Muscle of leg (tissue), 11 donors: Measurements from ENCODE around the gene GRIN2C. TPM values are rescaled to one million over a fixed set of nuclear protein-coding genes. Genes with fewer than 3 reads are reported as not detected.

ENCODE experiments used
- DNase-seq: peaks from one replicate; pipeline ENCODE4 v3.0.0; 2013
- H3K27ac ChIP-seq: one replicate; pipeline ENCODE4 v1.5.1; 2013; ENCODE audit warnings: mild to moderate bottlenecking, low read length, control low read depth
- H3K27me3 ChIP-seq: one replicate; pipeline ENCODE4 v1.6.1; 2013; ENCODE audit warnings: low read length; ENCODE audit not compliant: control insufficient read depth, insufficient read depth
- H3K36me3 ChIP-seq: one replicate; pipeline ENCODE4 v1.6.1; 2013; ENCODE audit warnings: low read length; ENCODE audit not compliant: control insufficient read depth, insufficient read depth
- H3K4me1 ChIP-seq: one replicate; pipeline ENCODE4 v1.6.1; 2013; ENCODE audit warnings: low read length; ENCODE audit not compliant: control insufficient read depth, insufficient read depth
- H3K4me3 ChIP-seq: one replicate; pipeline ENCODE4 v1.5.1; 2013; ENCODE audit warnings: low read length, control low read depth
- H3K9me3 ChIP-seq: replicated peaks from 2 replicates; pipeline ENCODE4 v1.6.1; 2013; ENCODE audit warnings: low read depth, low read length; ENCODE audit not compliant: control insufficient read depth
- WGBS: methylation state at CpG from one replicate; pipeline ENCODE4 v1.1.5; 2013; ENCODE audit warnings: missing lambda C conversion rate; ENCODE audit not compliant: insufficient coverage; 5-methylcytosine and 5-hydroxymethylcytosine counted together
- polyA plus RNA-seq, 8 donors: library from polyadenylated mRNA; unstranded; fragments of 120-200 nt; gene quantifications; one replicate each; pipeline versions ENCODE4 v1.2.1 to v1.2.3, GENCODE V29; 2013; ENCODE audit warnings: inconsistent platforms in 1 of 8, low replicate concordance in 1 of 8; ENCODE audit not compliant: insufficient read length in 8 of 8, insufficient read depth in 1 of 8
- total RNA-seq: library from RNA; stranded (reverse); fragments of 120-200 nt; gene quantifications from one replicate; pipeline ENCODE4 v1.2.4, GENCODE V29; 2013

Gene GRIN2C
- total and polyA plus RNA-seq, 9 donors = 0.64 to 2.3 (median 1.2) TPM

- H3K27me3 ChIP-seq = peaks cover 86% of the 10 kb centered on the region
- H3K9me3 ChIP-seq = no peaks in the 10 kb centered on the region
- no peak for DNase-seq
- WGBS = 66% methylated on average over 3 of the region's 7 CpGs
- H3K4me3 ChIP-seq = no peak overlapping the region
- H3K4me1 ChIP-seq = peaks cover 30% of the 10 kb centered on the region
- H3K27ac ChIP-seq = no peak overlapping the region
- H3K36me3 ChIP-seq = no peaks in the 10 kb centered on the region
These were observed 3.6 kb downstream of the GRIN2C start for GRCh38 chr17:74856112-74856511.

DNA sequence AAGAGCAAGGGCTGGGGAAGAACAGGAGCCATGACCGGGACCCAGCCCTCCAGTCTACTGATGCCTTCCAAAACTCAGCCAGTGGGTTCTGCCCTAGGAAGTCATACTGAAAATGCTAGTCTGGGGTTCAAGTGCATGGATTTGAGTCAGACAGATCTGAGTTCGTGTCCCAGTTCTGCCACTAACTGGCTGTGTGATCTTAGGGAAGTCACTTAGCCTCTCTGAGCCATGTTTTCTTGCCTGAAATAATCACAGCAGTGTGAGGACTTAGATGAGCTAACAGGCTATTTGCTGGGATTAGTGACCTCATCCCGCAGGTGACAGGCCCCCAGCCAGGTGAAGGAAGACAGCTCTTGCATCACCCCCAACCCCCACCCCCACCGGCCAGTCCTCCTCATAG is 4.4 kb downstream of the GRIN2C start:
- DNase-seq = no peak
- WGBS = 85% methylated on average over 4 of the region's 4 CpGs
- no peaks in the 10 kb centered on the region for H3K36me3 ChIP-seq

DNA sequence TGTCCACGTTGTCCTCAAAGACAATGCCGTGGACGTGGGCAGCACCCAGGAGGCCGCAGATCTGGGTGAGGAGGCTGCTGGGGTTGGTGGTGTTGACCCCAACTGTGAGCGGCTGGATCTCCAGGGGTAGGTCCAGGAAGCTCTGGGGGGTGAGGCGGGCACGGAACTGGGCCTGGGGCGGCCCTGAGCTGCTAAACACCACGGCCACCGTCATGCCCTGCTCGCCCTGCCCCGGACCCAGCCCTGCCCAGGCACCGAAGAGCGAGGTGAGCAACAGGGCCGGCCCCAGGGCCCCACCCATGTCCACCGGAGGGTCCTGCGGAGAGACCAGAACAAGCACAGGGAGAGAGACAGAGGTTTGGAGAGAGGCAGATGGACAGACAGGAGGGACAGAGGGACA is 4.9 kb downstream of the GRIN2C start:
- H3K9me3 ChIP-seq = no peaks in the 10 kb centered on the region
- no peak overlapping the region for H3K4me3 ChIP-seq
- no peaks in the 10 kb centered on the region for H3K36me3 ChIP-seq
- 90% methylated on average over 16 of the region's 17 CpGs for WGBS
- DNase-seq = no peak
- peaks cover 84% of the 10 kb centered on the region for H3K27me3 ChIP-seq
- H3K4me1 ChIP-seq = peaks cover 17% of the 10 kb centered on the region
- no peak overlapping the region for H3K27ac ChIP-seq

More for the DNA sequence above, 4.4 kb downstream of the GRIN2C start:
- H3K27me3 ChIP-seq = peaks cover 86% of the 10 kb centered on the region
- H3K9me3 ChIP-seq = no peaks in the 10 kb centered on the region
- H3K4me1 ChIP-seq = peaks cover 22% of the 10 kb centered on the region
- H3K4me3 ChIP-seq = no peak overlapping the region
- no peak overlapping the region for H3K27ac ChIP-seq

DNA sequence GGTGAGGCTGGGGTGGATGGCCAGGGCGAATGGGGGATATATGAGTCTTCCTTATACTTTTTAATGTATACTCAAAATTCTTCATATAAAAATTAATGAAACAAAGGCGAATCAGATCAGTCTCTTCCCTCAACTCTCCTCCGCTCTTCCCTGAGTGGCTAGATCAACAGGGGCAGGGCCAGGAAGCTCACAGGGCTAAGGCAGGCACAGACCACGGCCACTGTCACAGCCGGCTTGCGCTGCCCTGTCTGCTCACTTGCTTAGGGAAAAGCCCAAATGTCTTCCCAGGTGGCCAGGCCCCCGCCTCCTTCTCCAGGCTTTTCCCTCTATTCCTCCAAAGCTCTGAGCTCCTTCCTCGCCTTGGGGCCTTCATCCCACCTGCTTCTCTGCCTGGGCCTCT is 6.0 kb downstream of the GRIN2C start:
- H3K27me3 ChIP-seq = peaks cover 76% of the 10 kb centered on the region
- WGBS = 68% methylated on average over 7 of the region's 8 CpGs
- DNase-seq = no peak
- H3K9me3 ChIP-seq = no peaks in the 10 kb centered on the region
- peaks cover 14% of the 10 kb centered on the region for H3K4me1 ChIP-seq
- no peak overlapping the region for H3K4me3 ChIP-seq
- H3K27ac ChIP-seq = no peak overlapping the region
- no peaks in the 10 kb centered on the region for H3K36me3 ChIP-seq

DNA sequence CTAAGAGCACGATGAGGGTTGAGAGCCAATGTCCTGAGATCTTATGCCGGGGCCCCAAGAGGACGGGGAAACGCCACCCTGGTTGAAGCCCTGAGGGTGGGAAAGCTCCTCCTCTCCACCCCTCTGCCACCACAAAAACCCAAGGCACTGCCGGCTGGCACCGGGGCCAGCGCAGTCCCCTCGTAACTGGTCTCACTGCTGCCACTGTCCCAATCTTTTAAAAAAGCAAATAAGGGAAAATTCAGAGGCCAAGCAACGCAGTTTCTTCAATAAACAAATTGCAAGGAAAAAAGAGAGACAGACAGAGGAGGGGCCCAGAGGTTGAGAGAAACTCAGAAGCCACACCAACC is 6.7 kb downstream of the GRIN2C start:
- no peaks in the 10 kb centered on the region for H3K36me3 ChIP-seq
- 9% methylated on average over 4 of the region's 9 CpGs for WGBS
- H3K27me3 ChIP-seq = peaks cover 71% of the 10 kb centered on the region
- no peak for DNase-seq
- peaks cover 14% of the 10 kb centered on the region for H3K4me1 ChIP-seq
- H3K27ac ChIP-seq = no peak overlapping the region
- H3K9me3 ChIP-seq = no peaks in the 10 kb centered on the region
- no peak overlapping the region for H3K4me3 ChIP-seq

DNA sequence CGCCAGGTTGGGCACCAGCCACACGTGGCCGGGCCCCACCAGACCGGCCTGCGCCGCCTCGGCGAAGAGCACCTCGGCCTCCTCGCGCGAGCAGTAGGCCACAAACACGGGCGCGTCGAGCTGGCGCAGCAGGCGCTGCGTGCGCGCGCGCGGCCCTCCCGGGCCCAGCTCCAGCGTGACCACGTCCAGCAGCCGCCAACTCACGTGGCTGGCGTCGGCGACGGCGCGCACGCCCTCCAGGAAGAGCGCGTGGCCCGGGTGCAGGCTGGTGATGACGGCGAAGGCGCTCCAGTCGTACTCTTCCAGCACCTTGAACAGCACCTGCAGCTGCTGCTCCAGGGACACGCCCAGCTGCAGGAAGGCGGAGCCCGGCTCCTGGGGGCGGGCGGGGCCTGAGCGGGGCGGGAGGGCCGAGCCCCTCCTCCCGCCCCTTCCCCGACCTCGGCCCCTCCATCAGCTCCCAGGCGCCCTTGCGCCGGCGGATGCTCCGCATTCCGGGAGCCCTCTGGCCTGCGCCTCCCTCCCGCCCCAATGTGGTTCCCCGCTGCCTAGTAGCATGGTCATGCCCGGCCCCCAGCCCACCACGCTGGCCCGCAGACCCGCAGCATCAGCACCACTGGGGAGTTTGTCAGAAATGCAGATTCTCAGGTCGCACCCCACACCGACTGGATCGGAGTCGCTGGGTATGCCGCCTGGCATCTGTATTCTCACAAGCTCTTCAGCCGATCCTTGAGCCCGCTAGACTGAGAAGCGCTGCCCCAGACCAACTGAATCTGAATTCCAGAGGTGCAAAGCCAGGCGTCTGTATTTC is 7.2 kb downstream of the GRIN2C start:
- WGBS = 7% methylated on average over 75 of the region's 76 CpGs
- Histone ChIP-seq H3K27me3 (peaks cover 69% of the 10 kb centered on the region), H3K9me3 (no peaks in the 10 kb centered on the region), H3K4me3 (no peak overlapping the region), H3K27ac (no peak overlapping the region), H3K36me3 (no peaks in the 10 kb centered on the region), H3K4me1 (peaks cover 13% of the 10 kb centered on the region)
- no peak for DNase-seq

- WGBS = 57% methylated on average over 26 of the region's 29 CpGs
- H3K4me1 ChIP-seq = peaks cover 10% of the 10 kb centered on the region
- H3K4me3 ChIP-seq = no peak overlapping the region
- no peak overlapping the region for H3K27ac ChIP-seq
- H3K9me3 ChIP-seq = no peaks in the 10 kb centered on the region
- H3K27me3 ChIP-seq = peaks cover 62% of the 10 kb centered on the region
- DNase-seq = no peak
- no peaks in the 10 kb centered on the region for H3K36me3 ChIP-seq
These were observed 8.0 kb downstream of the GRIN2C start for GRCh38 chr17:74851612-74852236.

DNA sequence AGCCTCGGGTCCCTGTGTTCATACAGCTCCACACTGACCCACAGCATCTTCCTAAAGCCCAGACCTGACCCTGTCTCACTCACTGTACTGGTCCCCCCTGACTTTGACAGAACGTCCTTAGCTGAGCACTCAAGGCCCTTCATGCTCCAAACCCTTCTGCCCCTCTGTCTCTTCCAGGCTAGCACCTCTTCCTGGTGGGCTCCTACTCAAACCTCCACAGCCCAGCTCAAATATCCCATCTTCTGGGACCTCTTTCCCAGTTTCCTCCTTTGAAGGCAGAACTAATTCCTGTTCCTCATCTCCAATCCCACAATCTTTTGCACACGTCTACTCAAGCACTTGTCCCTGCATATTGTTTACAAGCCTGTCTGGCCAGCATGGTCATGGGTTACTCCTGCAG is 8.8 kb downstream of the GRIN2C start:
- H3K9me3 ChIP-seq = no peaks in the 10 kb centered on the region
- H3K27me3 ChIP-seq = peaks cover 62% of the 10 kb centered on the region
- no peak overlapping the region for H3K27ac ChIP-seq
- H3K4me1 ChIP-seq = peaks cover 9% of the 10 kb centered on the region
- DNase-seq = no peak
- H3K36me3 ChIP-seq = no peaks in the 10 kb centered on the region
- 61% methylated on average over 2 of the region's 3 CpGs for WGBS
- H3K4me3 ChIP-seq = no peak overlapping the region

- DNase-seq = no peak
- Histone ChIP-seq H3K9me3 (no peaks in the 10 kb centered on the region), H3K36me3 (no peaks in the 10 kb centered on the region), H3K4me3 (no peak overlapping the region), H3K27me3 (peaks cover 59% of the 10 kb centered on the region), H3K4me1 (peaks cover 5% of the 10 kb centered on the region), H3K27ac (no peak overlapping the region)
- 85% methylated on average over 13 of the region's 17 CpGs for WGBS
These were observed 9.4 kb downstream of the GRIN2C start for GRCh38 chr17:74850310-74850709.

DNA sequence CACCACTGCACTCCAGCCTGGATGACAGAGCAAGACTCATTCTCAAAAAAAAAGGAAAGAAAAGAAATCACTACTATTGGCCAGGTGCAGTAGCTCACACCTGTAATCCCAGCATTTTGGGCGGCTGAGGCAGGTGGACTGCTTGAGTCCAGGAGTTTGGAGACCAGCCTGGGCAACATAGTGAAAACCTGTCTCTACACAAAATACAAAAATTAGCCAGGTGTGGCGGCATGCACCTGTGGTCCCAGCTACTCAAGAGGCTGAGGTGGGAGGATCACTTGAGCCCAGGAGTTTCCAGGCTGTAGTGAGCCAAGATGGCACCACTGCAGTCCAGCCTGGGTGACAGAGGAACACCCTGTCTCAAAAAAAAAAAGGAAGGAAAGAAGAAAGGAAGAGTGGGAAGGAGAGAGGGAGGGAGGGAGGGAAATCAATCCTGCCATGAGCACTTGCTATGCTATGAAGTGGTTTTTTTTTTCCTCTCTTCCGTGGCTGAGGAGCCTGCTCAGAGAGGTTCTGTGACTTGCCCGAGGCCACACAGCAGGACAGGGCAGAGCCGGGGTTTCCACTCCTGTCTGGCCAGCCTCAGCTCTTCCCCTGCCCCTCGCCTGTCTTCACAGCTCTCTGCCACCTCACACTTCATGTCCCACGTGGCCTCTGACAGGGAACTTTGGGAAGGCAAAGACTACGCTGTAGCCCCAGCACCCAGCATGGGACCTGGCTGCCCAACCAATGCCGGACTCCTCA is 10.9 kb downstream of the GRIN2C start:
- WGBS = 62% methylated on average over 8 of the region's 9 CpGs
- peaks cover 52% of the 10 kb centered on the region for H3K27me3 ChIP-seq

More for the DNA sequence above, 10.9 kb downstream of the GRIN2C start:
- Histone ChIP-seq H3K4me3 (no peak overlapping the region), H3K9me3 (no peaks in the 10 kb centered on the region), H3K4me1 (peaks cover 5% of the 10 kb centered on the region), H3K27ac (no peak overlapping the region), H3K36me3 (no peaks in the 10 kb centered on the region)
- DNase-seq = no peak
